ENCODE results near the gene TCF25. TPM values are rescaled to one million over a fixed set of nuclear protein-coding genes. Genes with fewer than 3 reads are reported as not detected.

TCF25 gene
- total and polyA plus RNA-seq, 2 donors (not counting 1 experiment from before 2014, with no cell fraction given), result 150 to 176 TPM

GRCh38 chr16:89844739-89845339 lies 28.6 kb upstream of the TCF25 start:
- no peaks in the 10 kb centered on the region for H4K20me1 ChIP-seq (ENCODE audit: control insufficient read depth, extremely low read depth, insufficient read depth, low read length)
- no peaks in the 10 kb centered on the region for H3K27me3 ChIP-seq (ENCODE audit: control insufficient read depth, insufficient read depth, low read length)
- no peak overlapping the region for H3K27ac ChIP-seq (ENCODE audit: insufficient read depth, low read length)
- no peaks in the 10 kb centered on the region for H3K79me2 ChIP-seq (ENCODE audit: control insufficient read depth, insufficient read depth, low read length)
- H3K4me2 ChIP-seq (ENCODE audit: extremely low read depth, insufficient read depth, low read length), result no peak overlapping the region
- H3K4me1 ChIP-seq (ENCODE audit: control insufficient read depth, extremely low read depth, insufficient read depth, low read length), result peaks cover 2% of the 10 kb centered on the region
- no peak for DNase-seq (ENCODE audit: low read depth in 2 of 2)
- no peaks in the 10 kb centered on the region for H3K36me3 ChIP-seq (ENCODE audit: control insufficient read depth, insufficient read depth, low read length)
- TF ChIP-seq CTCF (conservative IDR thresholded peaks at IDR 0.05 in 1 of 2, IDR thresholded peaks at IDR 0.05 in 1 of 2; ENCODE audit: low read depth in 1 of 2, low read length in 2 of 2) (no peak), EZH2 (IDR thresholded peaks at IDR 0.05; ENCODE audit: low read length, missing control alignments) (no peak)
- H3K9me3 ChIP-seq (ENCODE audit: control insufficient read depth, insufficient read depth, low read depth, low read length), result no peaks in the 10 kb centered on the region
- no peak overlapping the region for H3K9ac ChIP-seq (ENCODE audit: insufficient read depth, low read length)
- no peak overlapping the region for H3K4me3 ChIP-seq (replicated peaks in 1 of 4; ENCODE audit: control extremely low read depth in 1 of 4, insufficient read depth in 1 of 4, low read depth in 3 of 4, low read length in 4 of 4)
- H2AFZ ChIP-seq (ENCODE audit: low read length), result no peak overlapping the region

- Histone ChIP-seq H3K4me1 (ENCODE audit: control insufficient read depth, extremely low read depth, insufficient read depth, low read length) (peaks cover 2% of the 10 kb centered on the region), H3K36me3 (ENCODE audit: control insufficient read depth, insufficient read depth, low read length) (no peaks in the 10 kb centered on the region), H3K79me2 (ENCODE audit: control insufficient read depth, insufficient read depth, low read length) (no peaks in the 10 kb centered on the region), H3K27ac (ENCODE audit: insufficient read depth, low read length) (no peak overlapping the region), H3K4me3 (replicated peaks in 1 of 4; ENCODE audit: control extremely low read depth in 1 of 4, insufficient read depth in 1 of 4, low read depth in 3 of 4, low read length in 4 of 4) (no peak overlapping the region), H3K9me3 (ENCODE audit: control insufficient read depth, insufficient read depth, low read depth, low read length) (no peaks in the 10 kb centered on the region), H2AFZ (ENCODE audit: low read length) (no peak overlapping the region), H4K20me1 (ENCODE audit: control insufficient read depth, extremely low read depth, insufficient read depth, low read length) (no peaks in the 10 kb centered on the region), H3K27me3 (ENCODE audit: control insufficient read depth, insufficient read depth, low read length) (no peaks in the 10 kb centered on the region), H3K4me2 (ENCODE audit: extremely low read depth, insufficient read depth, low read length) (no peak overlapping the region), H3K9ac (ENCODE audit: insufficient read depth, low read length) (no peak overlapping the region)
- DNase-seq (ENCODE audit: low read depth in 2 of 2), result no peak
- TF ChIP-seq EZH2 (IDR thresholded peaks at IDR 0.05; ENCODE audit: low read length, missing control alignments), result no peak
- no peak for TF ChIP-seq CTCF (conservative IDR thresholded peaks at IDR 0.05 in 1 of 2, IDR thresholded peaks at IDR 0.05 in 1 of 2; ENCODE audit: low read depth in 1 of 2, low read length in 2 of 2)
Measured at GRCh38 chr16:89845417-89845816, 28.0 kb upstream of the TCF25 start.

GRCh38 chr16:89847051-89847939 lies 26.1 kb upstream of the TCF25 start:
- no peaks in the 10 kb centered on the region for H3K27me3 ChIP-seq (ENCODE audit: control insufficient read depth, insufficient read depth, low read length)
- no peaks in the 10 kb centered on the region for H4K20me1 ChIP-seq (ENCODE audit: control insufficient read depth, extremely low read depth, insufficient read depth, low read length)
- H2AFZ ChIP-seq (ENCODE audit: low read length), result no peak overlapping the region
- TF ChIP-seq CTCF (conservative IDR thresholded peaks at IDR 0.05 in 1 of 2, IDR thresholded peaks at IDR 0.05 in 1 of 2; ENCODE audit: low read depth in 1 of 2, low read length in 2 of 2) (no peak), EZH2 (IDR thresholded peaks at IDR 0.05; ENCODE audit: low read length, missing control alignments) (no peak)
- no peak overlapping the region for H3K4me3 ChIP-seq (replicated peaks in 1 of 4; ENCODE audit: control extremely low read depth in 1 of 4, insufficient read depth in 1 of 4, low read depth in 3 of 4, low read length in 4 of 4)
- no peak overlapping the region for H3K9ac ChIP-seq (ENCODE audit: insufficient read depth, low read length)
- no peak for DNase-seq (ENCODE audit: low read depth in 2 of 2)
- H3K4me1 ChIP-seq (ENCODE audit: control insufficient read depth, extremely low read depth, insufficient read depth, low read length), result peaks cover 2% of the 10 kb centered on the region
- no peak overlapping the region for H3K4me2 ChIP-seq (ENCODE audit: extremely low read depth, insufficient read depth, low read length)
- no peaks in the 10 kb centered on the region for H3K9me3 ChIP-seq (ENCODE audit: control insufficient read depth, insufficient read depth, low read depth, low read length)
- no peaks in the 10 kb centered on the region for H3K79me2 ChIP-seq (ENCODE audit: control insufficient read depth, insufficient read depth, low read length)
- H3K36me3 ChIP-seq (ENCODE audit: control insufficient read depth, insufficient read depth, low read length), result no peaks in the 10 kb centered on the region
- no peak overlapping the region for H3K27ac ChIP-seq (ENCODE audit: insufficient read depth, low read length)
